Astrocyte (in vitro differentiated cells and primary cell): ENCODE data around the gene DRG1.

Source experiments
- CTCF ChIP-seq: IDR thresholded peaks from 2 replicates; pipeline ENCODE4 v1.5.1; 2011; ENCODE audit warnings: low read depth, mild to moderate bottlenecking, inconsistent platforms, low read length, moderate library complexity; ENCODE audit not compliant: insufficient read depth
- EZH2 ChIP-seq: IDR thresholded peaks from 2 replicates; pipeline ENCODE4 v1.6.1; 2012; ENCODE audit warnings: mild to moderate bottlenecking, low read length, inconsistent platforms; ENCODE audit not compliant: insufficient read depth

GRCh38 chr22:31367426-31367825 lies 32.0 kb upstream of the DRG1 start:
- TF ChIP-seq CTCF, result no peak
- TF ChIP-seq EZH2, result no peak
